Neural progenitor cell (in vitro differentiated cells): Measurements from ENCODE around the gene CNIH2.

ENCODE experiments used
- CTCF ChIP-seq: fragments of 200-600 bp; sonication (generic); IDR thresholded peaks from 2 replicates; pipeline ENCODE4 v1.5.1; 2017; ENCODE audit warnings: antibody characterized with exemption, mild to moderate bottlenecking
- EZH2 ChIP-seq: fragments of 200-600 bp; sonication (generic); IDR thresholded peaks from 2 replicates; pipeline ENCODE4 v1.6.1; 2017; ENCODE audit warnings: antibody characterized with exemption, mild to moderate bottlenecking, moderate library complexity
- EZH2phosphoT487 ChIP-seq: fragments of 200-600 bp; sonication (generic); IDR thresholded peaks from 2 replicates; pipeline ENCODE4 v1.6.1; 2017; ENCODE audit warnings: antibody characterized with exemption

GRCh38 chr11:66313321-66314185, 35.6 kb downstream of the CNIH2 start:
- TF ChIP-seq CTCF (peak; percentile 57), EZH2phosphoT487 (no peak), EZH2 (no peak)
